Epithelial cell of proximal tubule (primary cell): Measurements from ENCODE around the gene KIRREL3. TPM values are rescaled to one million over a fixed set of nuclear protein-coding genes. Genes with fewer than 3 reads are reported as not detected.

Source experiments
- DNase-seq: peaks from one replicate; pipeline ENCODE4 v3.0.0-alpha.2; 2011; ENCODE audit warnings: low read depth
- H3K4me3 ChIP-seq: 2 replicates; pipeline ENCODE4 v1.5.1; 2011; ENCODE audit warnings: low read depth, mild to moderate bottlenecking, low read length
- CTCF ChIP-seq: conservative IDR thresholded peaks from 2 replicates; pipeline ENCODE4 v1.5.1; 2012; ENCODE audit warnings: low read depth, mild to moderate bottlenecking, low read length
- total RNA-seq: library from RNA; depleted of rRNA; stranded (reverse); fragments of >200 nt; gene quantifications from 2 replicates; pipeline ENCODE4 v1.2.3, GENCODE V29; 2015

The KIRREL3 gene
- total RNA-seq, 1 donor from 2014 or later = 5.1 TPM

DNA sequence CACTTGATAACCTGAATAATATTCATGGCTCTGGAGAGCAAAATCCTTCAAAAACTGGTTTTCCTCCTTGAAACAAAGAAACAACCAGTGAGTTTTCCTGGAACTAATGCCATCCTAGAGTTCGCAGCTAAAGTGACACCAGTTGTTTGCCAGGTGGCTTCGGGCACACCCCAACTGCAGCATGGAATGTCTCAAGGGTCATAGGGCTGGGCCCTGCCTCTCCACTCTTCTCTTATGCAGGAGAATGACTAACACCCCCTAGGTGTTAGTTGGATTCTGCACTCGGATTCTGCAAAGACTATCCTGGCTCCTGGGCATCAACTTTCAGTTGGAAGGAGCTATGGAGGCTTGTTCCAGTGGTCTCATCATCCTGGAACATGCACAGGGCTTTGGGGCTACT, 98.8 kb downstream of the KIRREL3 start:
- H3K4me3 ChIP-seq = no peak overlapping the region
- DNase-seq = no peak
- no peak for TF ChIP-seq CTCF

DNA sequence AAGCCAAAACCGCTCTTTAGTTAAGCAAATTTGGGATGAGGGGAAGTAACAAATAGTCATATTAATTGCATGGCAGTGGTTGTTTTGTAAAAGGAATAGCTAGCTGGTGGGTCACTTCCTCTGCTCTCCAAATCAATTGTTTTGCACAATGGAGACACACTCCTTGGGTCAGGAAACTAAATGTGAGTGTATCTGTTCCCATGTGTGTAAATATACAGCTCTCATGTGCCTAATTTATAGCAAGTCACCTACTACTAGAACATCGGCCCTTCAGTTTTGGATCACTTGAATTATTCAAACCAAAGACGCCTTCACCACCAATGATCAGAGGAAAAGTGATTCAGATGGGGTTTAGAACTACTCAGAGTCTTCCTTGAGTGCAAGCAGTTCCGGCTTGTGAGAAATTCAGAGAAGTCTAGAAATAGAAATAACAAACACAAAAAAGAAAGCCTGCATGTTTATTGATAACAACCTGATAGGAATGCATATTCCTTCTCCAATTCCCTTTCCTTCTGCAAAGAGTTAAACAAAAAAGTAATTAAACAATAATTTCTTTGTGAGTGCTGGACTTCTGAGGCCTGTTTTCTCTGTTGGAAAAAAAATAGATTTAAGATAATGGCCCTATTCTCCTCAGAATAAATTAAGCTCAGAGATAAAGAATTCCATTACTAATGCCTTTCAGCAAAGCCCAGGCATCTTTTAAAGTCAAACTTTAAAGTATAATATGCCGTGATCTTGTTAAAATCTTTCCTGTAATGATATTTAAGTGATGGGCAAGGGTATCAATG, 100.4 kb downstream of the KIRREL3 start:
- no peak overlapping the region for H3K4me3 ChIP-seq
- no peak for DNase-seq
- no peak for TF ChIP-seq CTCF

DNA sequence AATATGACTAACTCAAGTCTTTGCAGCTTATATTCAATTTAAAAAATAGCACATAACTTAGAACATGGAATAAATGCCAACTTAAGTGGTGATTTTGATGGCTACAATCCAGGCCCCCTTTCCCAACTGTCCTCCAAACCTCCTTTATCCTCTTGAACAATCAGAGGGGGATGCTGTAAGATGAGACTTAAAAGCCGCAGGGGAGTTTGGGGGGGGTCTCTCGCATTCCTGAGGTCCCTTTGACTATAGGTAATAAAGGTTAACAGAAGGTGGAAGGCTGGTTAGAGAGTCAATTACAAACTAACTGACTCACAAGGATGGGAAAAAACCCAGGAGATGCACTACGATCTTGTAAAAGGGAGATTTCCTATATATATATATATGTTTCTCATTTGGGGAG, 101.8 kb downstream of the KIRREL3 start:
- H3K4me3 ChIP-seq = no peak overlapping the region
- no peak for TF ChIP-seq CTCF

DNA sequence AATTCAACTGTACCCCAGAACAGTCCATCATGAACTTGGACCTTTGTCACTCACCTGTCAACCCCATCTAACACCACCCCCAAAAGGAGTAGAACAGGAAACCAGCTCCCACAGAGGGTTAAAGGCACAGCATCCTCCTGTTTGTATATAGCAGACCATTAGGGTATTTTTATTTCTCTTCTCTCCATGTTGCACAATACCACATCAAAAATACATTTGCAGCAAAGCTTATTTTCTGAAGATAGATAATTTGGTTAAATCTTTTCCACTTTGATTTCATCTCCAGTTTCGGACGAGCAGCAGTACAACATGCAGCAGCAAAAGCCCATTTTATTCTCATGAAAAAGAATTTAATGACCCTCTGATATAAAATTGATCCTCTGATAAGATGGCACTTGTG, 103.1 kb downstream of the KIRREL3 start:
- DNase-seq = no peak
- TF ChIP-seq CTCF = no peak
- no peak overlapping the region for H3K4me3 ChIP-seq

More for the DNA sequence above, 101.8 kb downstream of the KIRREL3 start:
- no peak for DNase-seq

DNA sequence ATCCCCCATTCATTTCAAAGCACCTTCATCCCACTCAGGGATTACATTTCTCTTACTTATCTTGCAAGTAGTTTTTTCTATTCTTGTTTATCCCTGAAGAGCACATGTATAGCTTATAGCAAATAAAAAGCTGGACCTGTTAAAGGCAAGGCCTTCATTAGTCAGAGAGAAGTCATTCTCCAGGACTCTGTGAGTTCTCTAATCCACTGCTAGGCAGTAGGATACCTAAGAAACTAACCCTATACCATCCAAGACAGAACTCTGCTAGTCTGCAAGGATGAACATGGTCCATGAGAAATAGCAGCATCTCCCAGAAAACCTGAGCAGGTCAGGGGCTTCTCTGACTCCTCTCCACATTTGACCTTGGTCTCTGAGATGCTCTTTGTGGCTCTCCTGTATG, 104.5 kb downstream of the KIRREL3 start:
- no peak for DNase-seq
- H3K4me3 ChIP-seq = no peak overlapping the region
- TF ChIP-seq CTCF = no peak

DNA sequence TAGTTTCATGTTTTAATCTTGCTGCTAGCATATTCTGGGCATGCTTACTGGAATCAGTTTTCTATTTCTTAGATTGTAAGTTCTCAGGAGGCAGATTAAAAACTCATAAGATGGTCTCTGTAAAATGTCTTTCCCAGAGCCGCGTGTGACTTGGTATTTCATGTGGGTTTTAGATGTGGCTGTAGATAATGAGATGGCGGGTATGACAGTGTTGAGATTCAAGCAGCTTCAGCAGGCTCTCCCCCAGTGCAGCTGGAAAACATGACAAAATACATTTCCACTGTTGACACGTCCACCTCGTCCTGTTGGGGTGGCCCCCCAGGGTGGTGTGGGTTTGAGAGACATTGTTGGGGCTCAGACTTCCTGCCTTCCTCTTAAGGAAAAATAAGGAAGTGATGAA, 106.8 kb downstream of the KIRREL3 start:
- no peak for TF ChIP-seq CTCF
- DNase-seq = no peak
- H3K4me3 ChIP-seq = no peak overlapping the region

DNA sequence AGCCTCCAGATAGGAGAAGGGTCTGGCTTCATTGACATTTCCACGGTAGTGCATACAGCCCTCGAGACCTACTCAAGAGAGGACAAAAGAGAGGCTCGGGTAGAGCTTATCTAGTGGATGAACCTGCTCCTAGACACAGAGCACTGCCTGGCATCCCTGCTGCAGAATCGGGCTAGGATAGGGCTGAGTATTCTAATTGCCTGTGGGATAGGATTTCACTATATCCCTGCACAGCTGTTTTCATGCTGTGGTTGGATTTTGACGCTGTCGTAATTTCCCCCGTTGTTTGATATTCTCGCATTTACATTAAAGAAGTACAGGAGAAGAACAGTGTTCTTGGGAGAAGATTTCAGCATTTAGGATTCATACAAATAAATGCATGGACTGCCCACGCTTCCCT, 107.8 kb downstream of the KIRREL3 start:
- TF ChIP-seq CTCF = no peak
- no peak for DNase-seq
- H3K4me3 ChIP-seq = no peak overlapping the region
